ENCODE measurements around the gene AGAP3. TPM values are rescaled to one million over a fixed set of nuclear protein-coding genes. Genes with fewer than 3 reads are reported as not detected.

The AGAP3 gene
- total and polyA plus RNA-seq, 2 donors, result 25.5 to 77.0 TPM

- no peaks in the 10 kb centered on the region for H3K4me1 ChIP-seq (ENCODE audit: insufficient read depth)
- no peak for DNase-seq (ENCODE audit: extremely low spot score)
- H3K4me3 ChIP-seq (ENCODE audit: low read depth, low read length), result no peak within 1 kb of the TSS
- 72% methylated on average over 22 of the region's 22 CpGs for WGBS
- no peak within 1 kb of the TSS for H3K27ac ChIP-seq (ENCODE audit: low read depth)
- H3K36me3 ChIP-seq (ENCODE audit: insufficient read depth), result no peaks in the 10 kb centered on the region
Observed at GRCh38 chr7:151186640-151187408, 100.5 kb downstream of the AGAP3 start, which contains the start of gene ASB10. Gene ASB10 (minus strand): TSS chr7:151187250. CDS start chr7:151187130, 120 bp downstream.

GRCh38 chr7:151187409-151188251 is 101.4 kb downstream of the AGAP3 start:
- Histone ChIP-seq H3K36me3 (ENCODE audit: insufficient read depth) (no peaks in the 10 kb centered on the region), H3K27ac (ENCODE audit: low read depth) (no peak overlapping the region), H3K4me1 (ENCODE audit: insufficient read depth) (no peaks in the 10 kb centered on the region), H3K4me3 (ENCODE audit: low read depth, low read length) (no peak overlapping the region)
- WGBS, result 73% methylated on average over 22 of the region's 22 CpGs
- DNase-seq (ENCODE audit: extremely low spot score), result no peak

GRCh38 chr7:151188252-151188542 is 101.9 kb downstream of the AGAP3 start:
- H3K4me1 ChIP-seq (ENCODE audit: insufficient read depth), result no peaks in the 10 kb centered on the region
- WGBS, result 55% methylated on average over 5 of the region's 5 CpGs
- H3K27ac ChIP-seq (ENCODE audit: low read depth), result no peak overlapping the region
- no peak overlapping the region for H3K4me3 ChIP-seq (ENCODE audit: low read depth, low read length)
- no peak for DNase-seq (ENCODE audit: extremely low spot score)
- no peaks in the 10 kb centered on the region for H3K36me3 ChIP-seq (ENCODE audit: insufficient read depth)

GRCh38 chr7:151189038-151189437 is 102.8 kb downstream of the AGAP3 start:
- WGBS, result 63% methylated on average over 4 of the region's 4 CpGs
- Histone ChIP-seq H3K27ac (ENCODE audit: low read depth) (no peak overlapping the region), H3K4me3 (ENCODE audit: low read depth, low read length) (no peak overlapping the region), H3K36me3 (ENCODE audit: insufficient read depth) (no peaks in the 10 kb centered on the region), H3K4me1 (ENCODE audit: insufficient read depth) (no peaks in the 10 kb centered on the region)
- DNase-seq (ENCODE audit: extremely low spot score), result no peak

- 78% methylated on average over 12 of the region's 12 CpGs for WGBS
- Histone ChIP-seq H3K4me1 (ENCODE audit: insufficient read depth) (no peaks in the 10 kb centered on the region), H3K36me3 (ENCODE audit: insufficient read depth) (no peaks in the 10 kb centered on the region), H3K27ac (ENCODE audit: low read depth) (no peak overlapping the region), H3K4me3 (ENCODE audit: low read depth, low read length) (no peak overlapping the region)
- DNase-seq (ENCODE audit: extremely low spot score), result no peak
Observed at GRCh38 chr7:151191544-151191943, 105.3 kb downstream of the AGAP3 start.

GRCh38 chr7:151192002-151192539 is 105.8 kb downstream of the AGAP3 start:
- no peak overlapping the region for H3K4me3 ChIP-seq (ENCODE audit: low read depth, low read length)
- no peaks in the 10 kb centered on the region for H3K36me3 ChIP-seq (ENCODE audit: insufficient read depth)
- H3K27ac ChIP-seq (ENCODE audit: low read depth), result no peak overlapping the region
- no peaks in the 10 kb centered on the region for H3K4me1 ChIP-seq (ENCODE audit: insufficient read depth)
- 94% methylated on average over 23 of the region's 23 CpGs for WGBS
- no peak for DNase-seq (ENCODE audit: extremely low spot score)

GRCh38 chr7:151193203-151193978 is 107.1 kb downstream of the AGAP3 start:
- Histone ChIP-seq H3K36me3 (ENCODE audit: insufficient read depth) (no peaks in the 10 kb centered on the region), H3K27ac (ENCODE audit: low read depth) (no peak overlapping the region), H3K4me3 (ENCODE audit: low read depth, low read length) (no peak overlapping the region), H3K4me1 (ENCODE audit: insufficient read depth) (no peaks in the 10 kb centered on the region)
- no peak for DNase-seq (ENCODE audit: extremely low spot score)
- WGBS, result 85% methylated on average over 14 of the region's 14 CpGs

Other genes starting within 250 kb of the AGAP3 start
- 0.32 TPM for gene AOC1, start 234.0 kb upstream of the AGAP3 start, total RNA-seq
- gene AOC1, start 234.0 kb upstream of the AGAP3 start, polyA plus RNA-seq, result not detected
- 9.9 TPM for gene KCNH2, start 108.2 kb upstream of the AGAP3 start, total RNA-seq
- 48.5 TPM for gene KCNH2, start 108.2 kb upstream of the AGAP3 start, polyA plus RNA-seq
- gene NOS3, start 95.5 kb upstream of the AGAP3 start, total RNA-seq, result 6.0 TPM
- gene NOS3, start 95.5 kb upstream of the AGAP3 start, polyA plus RNA-seq, result 15.8 TPM
- not detected for gene ATG9B, start 62.0 kb upstream of the AGAP3 start, total RNA-seq
- 0.32 TPM for gene ATG9B, start 62.0 kb upstream of the AGAP3 start, polyA plus RNA-seq
- gene ABCB8, start 58.0 kb upstream of the AGAP3 start, total RNA-seq, result 17.1 TPM
- 19.4 TPM for gene ABCB8, start 58.0 kb upstream of the AGAP3 start, polyA plus RNA-seq
- gene ASIC3, start 37.9 kb upstream of the AGAP3 start, total RNA-seq, result 1.1 TPM
- gene ASIC3, start 37.9 kb upstream of the AGAP3 start, polyA plus RNA-seq, result 2.0 TPM
- gene CDK5, start 28.6 kb upstream of the AGAP3 start, total RNA-seq, result 6.7 TPM
- gene CDK5, start 28.6 kb upstream of the AGAP3 start, polyA plus RNA-seq, result 9.4 TPM
- gene SLC4A2, start 26.9 kb upstream of the AGAP3 start, total RNA-seq, result 30.6 TPM
- gene SLC4A2, start 26.9 kb upstream of the AGAP3 start, polyA plus RNA-seq, result 107 TPM
- 42.4 TPM for gene FASTK, start 5.7 kb upstream of the AGAP3 start, total RNA-seq
- 87.8 TPM for gene FASTK, start 5.7 kb upstream of the AGAP3 start, polyA plus RNA-seq
- 9.7 TPM for gene TMUB1, start 3.0 kb upstream of the AGAP3 start, total RNA-seq
- gene TMUB1, start 3.0 kb upstream of the AGAP3 start, polyA plus RNA-seq, result 51.9 TPM
- not detected for gene GBX1, start 81.2 kb downstream of the AGAP3 start, total RNA-seq
- gene GBX1, start 81.2 kb downstream of the AGAP3 start, polyA plus RNA-seq, result not detected
- gene ASB10, start 100.8 kb downstream of the AGAP3 start, total RNA-seq, result not detected
- not detected for gene ASB10, start 100.8 kb downstream of the AGAP3 start, polyA plus RNA-seq
- gene H2BK1, start 124.0 kb downstream of the AGAP3 start, total RNA-seq, result not detected
- not detected for gene H2BK1, start 124.0 kb downstream of the AGAP3 start, polyA plus RNA-seq
- gene ABCF2, start 140.7 kb downstream of the AGAP3 start, total RNA-seq, result 14.1 TPM
- gene ABCF2, start 140.7 kb downstream of the AGAP3 start, polyA plus RNA-seq, result 29.6 TPM
- gene CHPF2, start 146.0 kb downstream of the AGAP3 start, total RNA-seq, result 25.2 TPM
- 23.0 TPM for gene CHPF2, start 146.0 kb downstream of the AGAP3 start, polyA plus RNA-seq
- gene SMARCD3, start 162.2 kb downstream of the AGAP3 start, total RNA-seq, result 33.2 TPM
- 47.8 TPM for gene SMARCD3, start 162.2 kb downstream of the AGAP3 start, polyA plus RNA-seq